Skeletal muscle tissue (tissue), 4 donors: ENCODE measurements around the gene TSPAN9. TPM values are rescaled to one million over a fixed set of nuclear protein-coding genes. Genes with fewer than 3 reads are reported as not detected.
A peak's percentile ranks its signal among the peaks of the same experiment; 100 is the strongest.

ENCODE experiments used
- H3K27ac ChIP-seq: one replicate; pipeline ENCODE4 v1.7.0; 2013; ENCODE audit warnings: mild to moderate bottlenecking, low read depth, low read length, inconsistent platforms
- H3K27me3 ChIP-seq, 3 donors: one replicate each; pipeline ENCODE4 v1.7.0; 2013; ENCODE audit warnings: low read length in 3 of 3; ENCODE audit not compliant: control insufficient read depth in 3 of 3, insufficient read depth in 3 of 3
- H3K36me3 ChIP-seq, 3 donors: one replicate each; pipeline ENCODE4 v1.7.0; 2013; ENCODE audit warnings: low read length in 3 of 3; ENCODE audit not compliant: control insufficient read depth in 3 of 3, insufficient read depth in 3 of 3
- H3K4me1 ChIP-seq, 3 donors: one replicate each; pipeline ENCODE4 v1.7.0; 2013; ENCODE audit warnings: low read length in 3 of 3, mild to moderate bottlenecking in 3 of 3; ENCODE audit not compliant: control insufficient read depth in 3 of 3, insufficient read depth in 3 of 3
- H3K4me3 ChIP-seq, 3 donors: one replicate each; pipeline ENCODE4 v1.7.0; 2013; ENCODE audit warnings: low read length in 3 of 3
- H3K9ac ChIP-seq, 3 donors: one replicate each; pipeline ENCODE4 v1.7.0; 2013; ENCODE audit warnings: low read length in 3 of 3, mild to moderate bottlenecking in 3 of 3, moderate library complexity in 2 of 3, low read depth in 1 of 3
- H3K9me3 ChIP-seq, 3 donors: one replicate each; pipeline ENCODE4 v1.7.0; 2013; ENCODE audit warnings: low read length in 3 of 3; ENCODE audit not compliant: control insufficient read depth in 3 of 3
- total RNA-seq: library from RNA; depleted of rRNA; stranded (reverse); fragments of >200 nt; gene quantifications from one replicate; pipeline ENCODE4 v1.2.3, GENCODE V29; 2014
- donor health status: Osteomylitis.

The TSPAN9 gene
- total RNA-seq, 1 donor from 2014 or later: 66.3 TPM

GRCh38 chr12:3256103-3256631, 179.0 kb downstream of the TSPAN9 start:
- peak overlapping the region; percentile 12 to 50 (median 47) for H3K9ac ChIP-seq
- H3K9me3 ChIP-seq: no peaks in the 10 kb centered on the region
- peaks cover 49 to 67% (median 62%) of the 10 kb centered on the region in 3 donors for H3K4me1 ChIP-seq
- no peak overlapping the region for H3K4me3 ChIP-seq
- H3K36me3 ChIP-seq: no peaks in the 10 kb centered on the region
- peak overlapping the region; percentile 97 for H3K27ac ChIP-seq
- no peaks in the 10 kb centered on the region for H3K27me3 ChIP-seq

- peaks cover 43 to 64% (median 53%) of the 10 kb centered on the region in 3 donors for H3K4me1 ChIP-seq
- no peaks in the 10 kb centered on the region for H3K36me3 ChIP-seq
- no peak overlapping the region for H3K4me3 ChIP-seq
- no peak overlapping the region for H3K27ac ChIP-seq
- H3K27me3 ChIP-seq: no peaks in the 10 kb centered on the region
- H3K9ac ChIP-seq: no peak overlapping the region
- no peaks in the 10 kb centered on the region for H3K9me3 ChIP-seq
These were observed 180.2 kb downstream of the TSPAN9 start for GRCh38 chr12:3257411-3257810.

GRCh38 chr12:3259973-3260372, 182.8 kb downstream of the TSPAN9 start:
- peaks cover 18 to 39% (median 27%) of the 10 kb centered on the region in 3 donors for H3K4me1 ChIP-seq
- no peak overlapping the region for H3K27ac ChIP-seq
- no peak overlapping the region for H3K4me3 ChIP-seq
- no peaks in the 10 kb centered on the region for H3K9me3 ChIP-seq
- H3K9ac ChIP-seq: no peak overlapping the region
- no peaks in the 10 kb centered on the region for H3K27me3 ChIP-seq
- no peaks in the 10 kb centered on the region for H3K36me3 ChIP-seq

DNA sequence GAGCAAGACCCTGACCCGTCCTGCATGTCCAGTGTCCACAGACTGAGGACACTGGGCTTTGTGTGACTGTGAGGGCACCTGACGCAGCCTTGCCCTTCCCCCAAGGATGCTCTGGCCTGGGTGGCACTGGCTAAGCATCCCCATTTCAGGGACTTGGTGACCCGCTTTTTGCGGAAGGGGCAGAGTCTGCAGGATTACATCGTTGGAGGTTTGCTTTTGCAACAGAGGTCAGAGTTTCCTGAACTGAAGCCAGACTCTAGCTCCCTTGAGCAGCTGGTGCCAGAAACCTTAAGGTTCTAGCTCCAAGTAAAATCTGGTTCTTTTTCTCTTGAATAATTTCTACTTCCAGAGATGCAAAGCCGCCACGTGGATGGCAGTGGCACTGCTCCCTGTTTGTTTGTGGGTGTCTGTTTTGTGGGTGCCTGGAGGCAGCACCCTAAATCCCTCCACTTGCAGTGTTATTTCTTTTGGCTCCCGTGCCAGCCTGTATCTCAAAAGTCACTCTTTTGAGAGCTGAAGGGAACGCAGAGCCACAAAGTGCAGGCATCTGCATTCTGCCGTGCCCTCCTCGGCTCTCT, 184.7 kb downstream of the TSPAN9 start:
- Histone ChIP-seq H3K27ac (no peak overlapping the region), H3K36me3 (no peaks in the 10 kb centered on the region), H3K27me3 (no peaks in the 10 kb centered on the region), H3K4me3 (no peak overlapping the region), H3K9ac (no peak overlapping the region), H3K4me1 (peaks cover 11 to 37% (median 18%) of the 10 kb centered on the region in 3 donors), H3K9me3 (no peaks in the 10 kb centered on the region)

DNA sequence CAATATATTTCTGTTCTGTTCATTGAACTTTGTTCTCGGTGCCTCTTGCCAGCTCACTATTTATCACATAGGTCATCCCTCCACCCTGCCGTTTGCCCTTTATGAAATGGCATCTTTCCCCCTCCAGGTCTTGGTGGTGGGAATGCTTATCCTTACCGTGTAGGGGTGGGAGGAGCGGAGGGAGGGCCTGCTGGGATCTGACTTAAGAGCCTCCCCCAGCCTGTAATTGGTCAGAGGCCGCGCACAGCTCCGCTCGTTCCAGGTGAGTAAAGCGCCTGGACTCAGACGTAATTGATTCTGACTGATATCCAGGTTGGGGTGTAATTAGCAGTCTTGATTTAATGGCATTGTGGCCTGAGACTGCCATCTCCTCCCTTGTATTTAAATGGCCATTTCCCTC, 185.3 kb downstream of the TSPAN9 start:
- H3K4me1 ChIP-seq: peaks cover 11 to 31% (median 17%) of the 10 kb centered on the region in 3 donors
- H3K9ac ChIP-seq: no peak overlapping the region
- no peak overlapping the region for H3K4me3 ChIP-seq
- no peak overlapping the region for H3K27ac ChIP-seq
- H3K9me3 ChIP-seq: no peaks in the 10 kb centered on the region
- H3K36me3 ChIP-seq: no peaks in the 10 kb centered on the region
- H3K27me3 ChIP-seq: no peaks in the 10 kb centered on the region

DNA sequence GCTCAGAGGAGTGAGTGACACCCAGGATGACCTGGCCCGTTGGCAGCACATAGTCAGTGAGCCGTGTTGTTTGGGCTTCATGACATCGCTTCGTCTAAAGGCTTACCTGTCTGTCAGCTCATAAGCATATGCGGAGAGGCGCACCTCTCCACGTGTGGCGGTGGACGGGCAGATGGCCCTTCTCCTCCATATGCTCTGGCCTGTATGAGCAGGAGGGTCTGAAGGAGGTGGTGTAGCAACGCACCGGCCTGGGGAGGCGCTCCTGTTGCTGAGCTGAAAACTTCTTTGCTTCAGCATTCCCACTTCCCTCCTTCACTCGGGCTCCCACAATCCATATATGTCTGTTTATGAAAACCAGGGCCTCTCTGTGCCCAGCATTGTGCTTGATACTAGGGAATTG, 186.1 kb downstream of the TSPAN9 start:
- H3K27ac ChIP-seq: no peak overlapping the region
- H3K4me1 ChIP-seq: peaks cover 11 to 26% (median 17%) of the 10 kb centered on the region in 3 donors
- H3K4me3 ChIP-seq: no peak overlapping the region
- H3K9me3 ChIP-seq: no peaks in the 10 kb centered on the region
- H3K9ac ChIP-seq: no peak overlapping the region
- no peaks in the 10 kb centered on the region for H3K27me3 ChIP-seq
- H3K36me3 ChIP-seq: no peaks in the 10 kb centered on the region

- H3K4me3 ChIP-seq: no peak overlapping the region
- peaks cover 11 to 26% (median 17%) of the 10 kb centered on the region in 3 donors for H3K4me1 ChIP-seq
- no peaks in the 10 kb centered on the region for H3K27me3 ChIP-seq
- no peak overlapping the region for H3K9ac ChIP-seq
- no peaks in the 10 kb centered on the region for H3K9me3 ChIP-seq
- H3K27ac ChIP-seq: no peak overlapping the region
- H3K36me3 ChIP-seq: no peaks in the 10 kb centered on the region
These were observed 187.1 kb downstream of the TSPAN9 start for GRCh38 chr12:3263939-3264922.

DNA sequence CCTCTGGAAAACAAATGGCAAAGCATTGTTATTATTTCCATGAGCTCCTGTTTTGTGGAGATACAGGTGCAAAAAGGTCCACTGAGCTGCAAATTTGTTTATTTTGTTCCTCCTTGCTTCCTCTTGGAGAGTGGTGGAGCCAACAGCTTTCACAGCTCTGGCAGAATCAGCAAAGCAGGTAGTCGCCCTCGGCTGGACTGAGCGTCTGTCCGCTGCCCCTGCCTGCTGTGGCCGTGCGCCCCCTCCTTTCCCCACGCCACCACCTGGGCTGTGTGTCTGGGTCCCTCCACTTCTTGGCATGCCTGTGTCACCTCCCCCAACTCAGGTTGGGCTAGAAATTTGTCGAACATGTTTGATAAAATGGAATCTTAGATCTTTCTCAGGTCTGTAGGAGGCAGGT, 188.2 kb downstream of the TSPAN9 start:
- Histone ChIP-seq H3K27ac (no peak overlapping the region), H3K9me3 (no peaks in the 10 kb centered on the region), H3K4me3 (no peak overlapping the region), H3K27me3 (no peaks in the 10 kb centered on the region), H3K4me1 (peaks cover 11 to 26% (median 17%) of the 10 kb centered on the region in 3 donors), H3K36me3 (no peaks in the 10 kb centered on the region), H3K9ac (no peak overlapping the region)

DNA sequence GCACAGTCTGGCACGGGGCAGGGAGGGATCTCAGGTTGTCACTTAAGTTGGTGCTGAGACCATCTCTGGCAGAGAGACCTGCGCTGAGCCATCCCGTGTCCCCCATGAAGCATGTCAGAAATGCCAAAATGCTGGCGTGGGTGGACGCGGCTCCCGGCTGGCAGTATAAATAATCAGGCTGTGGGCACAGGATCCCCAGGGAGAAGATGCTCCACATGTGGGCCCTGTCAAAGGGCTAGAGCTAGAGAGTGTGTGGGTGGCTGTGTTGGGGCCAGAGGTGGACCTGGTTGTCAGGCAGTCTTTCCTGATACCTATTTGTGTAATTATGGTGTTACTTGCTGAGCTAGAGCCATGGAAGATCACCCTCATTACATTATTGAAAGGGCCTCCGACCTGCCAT, 189.5 kb downstream of the TSPAN9 start:
- H3K27me3 ChIP-seq: no peaks in the 10 kb centered on the region
- H3K36me3 ChIP-seq: no peaks in the 10 kb centered on the region
- H3K9me3 ChIP-seq: no peaks in the 10 kb centered on the region
- H3K27ac ChIP-seq: no peak overlapping the region
- no peak overlapping the region for H3K9ac ChIP-seq
- H3K4me3 ChIP-seq: no peak overlapping the region
- H3K4me1 ChIP-seq: peaks cover 10 to 22% (median 11%) of the 10 kb centered on the region in 3 donors

DNA sequence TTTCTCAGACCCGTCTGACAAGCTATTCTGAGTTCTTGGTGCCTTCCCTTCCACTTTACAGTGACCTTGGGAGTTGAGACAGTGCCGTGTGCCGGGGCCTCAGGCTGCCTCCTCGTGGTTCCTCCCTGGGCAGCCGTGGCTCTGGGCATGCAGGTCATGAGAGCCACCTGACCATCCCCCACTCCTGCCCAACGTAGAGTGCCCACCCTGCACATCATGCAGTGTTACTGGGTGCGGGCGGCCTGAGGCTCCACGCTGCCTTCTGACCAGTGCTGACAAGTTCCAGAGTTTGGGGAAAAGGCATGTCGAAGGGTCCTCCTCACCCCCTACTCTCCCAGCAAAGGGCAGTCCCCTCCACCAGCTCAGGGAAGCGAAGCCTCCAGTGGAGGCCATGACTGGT, 190.5 kb downstream of the TSPAN9 start:
- H3K9ac ChIP-seq: no peak overlapping the region
- H3K4me3 ChIP-seq: no peak overlapping the region
- H3K27me3 ChIP-seq: no peaks in the 10 kb centered on the region
- no peak overlapping the region for H3K27ac ChIP-seq
- H3K9me3 ChIP-seq: no peaks in the 10 kb centered on the region
- H3K36me3 ChIP-seq: no peaks in the 10 kb centered on the region
- peaks cover 4 to 17% (median 10%) of the 10 kb centered on the region in 3 donors for H3K4me1 ChIP-seq
